Spleen (tissue), 11 donors: ENCODE data around the gene UNG. TPM values are rescaled to one million over a fixed set of nuclear protein-coding genes. Genes with fewer than 3 reads are reported as not detected.
A peak's percentile ranks its signal among the peaks of the same experiment; 100 is the strongest.

ENCODE experiments used
- DNase-seq: peaks from one replicate; pipeline ENCODE4 v3.0.0-alpha.2; 2020
- H3K27ac ChIP-seq, 8 donors: fragments of 200-600 bp; sonication (generic) in 7 of 8; 1 replicate in 4 of 8; 2 replicates in 4 of 8; pipeline versions ENCODE4 v1.5.0 to v1.8.0; 2016 to 2021; ENCODE audit warnings: inconsistent platforms in 4 of 8, mild to moderate bottlenecking in 4 of 8, moderate library complexity in 1 of 8
- H3K27me3 ChIP-seq, 7 donors: fragments of 200-600 bp; sonication (generic) in 6 of 7; replicated peaks in 1 of 7; 1 replicate in 4 of 7; 2 replicates in 3 of 7; pipeline versions ENCODE4 v1.5.0 to v1.8.0; 2016 to 2021; ENCODE audit warnings: inconsistent platforms in 3 of 7, mild to moderate bottlenecking in 1 of 7
- H3K36me3 ChIP-seq, 6 donors: fragments of 200-600 bp; sonication (generic) in 5 of 6; 1 replicate in 4 of 6; 2 replicates in 2 of 6; pipeline versions ENCODE4 v1.5.0 to v1.8.0; 2016 to 2021; ENCODE audit warnings: inconsistent platforms in 2 of 6
- H3K4me1 ChIP-seq, 6 donors: fragments of 200-600 bp; sonication (generic) in 5 of 6; 1 replicate in 3 of 6; 2 replicates in 3 of 6; pipeline versions ENCODE4 v1.5.0 to v1.8.0; 2016 to 2021; ENCODE audit warnings: inconsistent platforms in 3 of 6
- H3K4me3 ChIP-seq, 8 donors: fragments of 200-600 bp; sonication (generic) in 7 of 8; 1 replicate in 4 of 8; 2 replicates in 4 of 8; pipeline versions ENCODE4 v1.5.0 to v1.8.0; 2016 to 2021; ENCODE audit warnings: inconsistent platforms in 4 of 8, mild to moderate bottlenecking in 4 of 8, moderate library complexity in 2 of 8
- H3K9me3 ChIP-seq, 8 donors: fragments of 200-600 bp; sonication (generic) in 7 of 8; 1 replicate in 4 of 8; 2 replicates in 4 of 8; pipeline versions ENCODE4 v1.5.0 to v1.8.0; 2016 to 2021; ENCODE audit warnings: inconsistent platforms in 4 of 8
- CTCF ChIP-seq, 11 experiments: fragments of 200-600 bp in 7 of 11; fragments of 450-650 bp in 4 of 11; sonication (generic) in 4 of 11; IDR thresholded peaks in 8 of 11; conservative IDR thresholded peaks in 3 of 11; 1 replicate in 7 of 11; 2 replicates in 4 of 11; pipeline versions ENCODE4 v1.4.0 to v1.8.0; 2016 to 2021; ENCODE audit warnings: antibody characterized with exemption in 11 of 11, inconsistent platforms in 4 of 11, mild to moderate bottlenecking in 1 of 11
- POLR2A ChIP-seq, 3 donors: fragments of 450-650 bp; IDR thresholded peaks; one replicate each; pipeline ENCODE4 v1.5.1; 2017; ENCODE audit warnings: antibody characterized with exemption in 3 of 3, mild to moderate bottlenecking in 1 of 3
- POLR2AphosphoS5 ChIP-seq, 3 donors: sonication (generic); formaldehyde crosslinking; IDR thresholded peaks; one replicate each; pipeline ENCODE4 v1.5.1; 2017; ENCODE audit warnings: antibody characterized with exemption in 3 of 3
- WGBS, 5 donors: extraction: QIAGEN DNeasy Blood & Tissue Kit in 3 of 5; methylation state at CpG; one replicate each; pipeline versions ENCODE4 v1.1.5 to v1.1.7; 2013 to 2018; 5-methylcytosine and 5-hydroxymethylcytosine counted together
- intact Hi-C: fragments of 100-400 bp; cut with DNase I; formaldehyde crosslinking; loops from one replicate; pipeline ENCODE4 v1.15.0; 2023; ENCODE audit warnings: low total_unique reads
- polyA plus RNA-seq, 3 donors: library from polyadenylated mRNA; stranded (reverse); fragments of 200-250 nt; gene quantifications; one replicate each; pipeline ENCODE4 v1.2.1, GENCODE V29; 2013
- total RNA-seq, 7 donors: library from RNA; depleted of rRNA in 3 of 7; stranded (reverse); fragments of >200 nt in 3 of 7; fragmentation: NEBNext Ultra II Directional in 4 of 7; extraction: Animal tissue kit (Norgen Biotek cat#: 25700) in 4 of 7; gene quantifications; one replicate each; pipeline versions ENCODE4 v1.1.0 to v1.2.1, GENCODE V29; 2016 to 2021
- donor health status: healthy with polysubstance abuse.
- donor health status: DM: no; HTN: no; CAD: no; lungs with moderate emphysema.
- donor health status: DM: no; HTN: no; CAD: no.
- donor health status: Bipolar disorder and iron deficiency.
- donor health status: healthy.
- donor health status: DM: no; HTN: no; CAD: no.
- donor health status: DM: yes; HTN: yes; CAD: no.

The UNG gene
- total and polyA plus RNA-seq, 10 donors = 9.8 to 30.6 (median 18.1) TPM

GRCh38 chr12:109115758-109116610 is 18.6 kb downstream of the UNG start, which contains the start of gene ACACB:
TSS of gene ACACB (plus strand) at chr12:109116587. CDS start at chr12:109139406, 22,819 bp downstream.
- peaks cover 15 to 84% (median 47%) of the 10 kb centered on the region in 6 donors for H3K4me1 ChIP-seq
- no peaks in the 10 kb centered on the region for H3K9me3 ChIP-seq
- no peak for TF ChIP-seq CTCF (IDR thresholded peaks at IDR 0.05 in 8 of 11, conservative IDR thresholded peaks at IDR 0.05 in 3 of 11)
- no peak for TF ChIP-seq POLR2A (IDR thresholded peaks at IDR 0.05)
- TF ChIP-seq POLR2AphosphoS5 (IDR thresholded peaks at IDR 0.05) = peak; percentile 25 to 92 (median 91)
- peak within 1 kb of the TSS in 1 of 8 donors; percentile 22 for H3K4me3 ChIP-seq
- no peaks in the 10 kb centered on the region for H3K36me3 ChIP-seq
- no peaks in the 10 kb centered on the region for H3K27me3 ChIP-seq
- intact Hi-C loops = no loop called here
- peak; percentile 82 for DNase-seq
- WGBS, 5 donors = 40 to 56% (median 43%) methylated on average over 14 of the region's 14 CpGs
- H3K27ac ChIP-seq = peak within 1 kb of the TSS; percentile 32 to 93 (median 84)

GRCh38 chr12:109116611-109116949 is 19.2 kb downstream of the UNG start:
- DNase-seq = peak; percentile 25
- 77 to 85% (median 82%) methylated on average over 12 of the region's 12 CpGs for WGBS, 5 donors
- intact Hi-C loops = no loop called here
- H3K27me3 ChIP-seq = no peaks in the 10 kb centered on the region
- no peaks in the 10 kb centered on the region for H3K36me3 ChIP-seq
- no peaks in the 10 kb centered on the region for H3K9me3 ChIP-seq
- TF ChIP-seq POLR2AphosphoS5 (IDR thresholded peaks at IDR 0.05) (no peak), POLR2A (IDR thresholded peaks at IDR 0.05) (no peak)
- peak overlapping the region in 6 of 8 donors; percentile 55 to 93 (median 84) for H3K27ac ChIP-seq
- peaks cover 15 to 80% (median 45%) of the 10 kb centered on the region in 6 donors for H3K4me1 ChIP-seq
- no peak overlapping the region for H3K4me3 ChIP-seq

- Histone ChIP-seq H3K27ac (no peak overlapping the region), H3K4me3 (no peak overlapping the region), H3K9me3 (no peaks in the 10 kb centered on the region), H3K27me3 (no peaks in the 10 kb centered on the region), H3K36me3 (no peaks in the 10 kb centered on the region), H3K4me1 (peaks cover 14 to 46% (median 24%) of the 10 kb centered on the region in 6 donors)
- intact Hi-C loops = no loop called here
- DNase-seq = peak; percentile 11
- TF ChIP-seq CTCF (IDR thresholded peaks at IDR 0.05 in 8 of 11, conservative IDR thresholded peaks at IDR 0.05 in 3 of 11) = no peak
- no peak for TF ChIP-seq POLR2A (IDR thresholded peaks at IDR 0.05)
- no peak for TF ChIP-seq POLR2AphosphoS5 (IDR thresholded peaks at IDR 0.05)
- WGBS, 5 donors = 77 to 92% (median 85%) methylated on average over 2 of the region's 2 CpGs
These were observed 22.7 kb downstream of the UNG start for GRCh38 chr12:109120095-109120494.

- peak; percentile 50 for DNase-seq
- Histone ChIP-seq H3K27ac (no peak overlapping the region), H3K36me3 (no peaks in the 10 kb centered on the region), H3K27me3 (no peaks in the 10 kb centered on the region), H3K4me3 (no peak overlapping the region), H3K4me1 (peaks cover 9 to 41% (median 20%) of the 10 kb centered on the region in 6 donors), H3K9me3 (no peaks in the 10 kb centered on the region)
- 44 to 92% (median 71%) methylated on average over 4 of the region's 4 CpGs for WGBS, 5 donors
- TF ChIP-seq CTCF (IDR thresholded peaks at IDR 0.05 in 8 of 11, conservative IDR thresholded peaks at IDR 0.05 in 3 of 11) = no peak
- TF ChIP-seq POLR2AphosphoS5 (IDR thresholded peaks at IDR 0.05) = no peak
- TF ChIP-seq POLR2A (IDR thresholded peaks at IDR 0.05) = no peak
- intact Hi-C loops = no loop called here
These were observed 23.2 kb downstream of the UNG start for GRCh38 chr12:109120557-109120956.
